Fibroblast of skin of left quadriceps (primary cell): Measurements from ENCODE around the gene XPNPEP2.

Source experiments
- DNase-seq, 2 experiments: peaks; one replicate each; pipeline ENCODE4 v3.0.0-alpha.2; 2013; ENCODE audit warnings: low read depth in 2 of 2

Gene XPNPEP2

DNA sequence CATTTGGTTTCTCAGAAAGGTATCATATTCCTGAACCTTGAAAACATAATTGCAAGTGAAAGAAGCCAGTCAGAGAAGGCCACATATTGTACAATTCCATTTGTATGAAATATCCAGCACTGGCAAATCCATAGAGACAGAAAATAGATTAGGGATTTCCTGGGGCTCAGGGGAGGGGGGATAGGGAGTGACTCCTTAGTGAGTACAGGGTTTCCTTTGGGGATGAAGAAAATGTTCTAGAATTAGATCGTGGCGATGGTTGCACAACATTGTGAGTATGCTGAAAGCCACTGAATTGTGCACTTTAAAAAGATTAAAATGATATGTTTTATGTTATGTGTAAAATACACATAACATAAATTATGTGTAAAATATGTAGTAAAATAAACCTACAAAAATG lies 10.3 kb downstream of the XPNPEP2 start:
- peak in 1 of 2 experiments; percentile 12 for DNase-seq

DNA sequence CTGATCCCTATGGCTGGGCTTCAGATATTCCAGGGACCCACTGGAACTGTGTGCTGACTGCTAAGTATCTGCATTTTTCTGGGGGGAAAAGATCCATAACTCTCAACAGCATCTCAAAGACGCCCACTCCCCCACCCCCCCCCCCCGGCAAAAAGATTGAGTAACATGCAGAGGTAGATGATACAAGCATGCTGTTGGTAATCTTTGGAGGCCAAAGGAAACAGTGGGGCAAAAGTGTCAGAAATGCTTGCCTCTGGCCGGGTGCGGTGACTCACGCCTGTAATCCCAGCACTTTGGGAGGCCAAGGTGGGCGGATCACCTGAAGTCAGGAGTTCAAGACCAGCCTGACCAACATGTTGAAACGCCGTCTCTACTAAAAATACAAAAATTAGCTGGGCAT lies 12.2 kb downstream of the XPNPEP2 start:
- DNase-seq, result no peak

DNA sequence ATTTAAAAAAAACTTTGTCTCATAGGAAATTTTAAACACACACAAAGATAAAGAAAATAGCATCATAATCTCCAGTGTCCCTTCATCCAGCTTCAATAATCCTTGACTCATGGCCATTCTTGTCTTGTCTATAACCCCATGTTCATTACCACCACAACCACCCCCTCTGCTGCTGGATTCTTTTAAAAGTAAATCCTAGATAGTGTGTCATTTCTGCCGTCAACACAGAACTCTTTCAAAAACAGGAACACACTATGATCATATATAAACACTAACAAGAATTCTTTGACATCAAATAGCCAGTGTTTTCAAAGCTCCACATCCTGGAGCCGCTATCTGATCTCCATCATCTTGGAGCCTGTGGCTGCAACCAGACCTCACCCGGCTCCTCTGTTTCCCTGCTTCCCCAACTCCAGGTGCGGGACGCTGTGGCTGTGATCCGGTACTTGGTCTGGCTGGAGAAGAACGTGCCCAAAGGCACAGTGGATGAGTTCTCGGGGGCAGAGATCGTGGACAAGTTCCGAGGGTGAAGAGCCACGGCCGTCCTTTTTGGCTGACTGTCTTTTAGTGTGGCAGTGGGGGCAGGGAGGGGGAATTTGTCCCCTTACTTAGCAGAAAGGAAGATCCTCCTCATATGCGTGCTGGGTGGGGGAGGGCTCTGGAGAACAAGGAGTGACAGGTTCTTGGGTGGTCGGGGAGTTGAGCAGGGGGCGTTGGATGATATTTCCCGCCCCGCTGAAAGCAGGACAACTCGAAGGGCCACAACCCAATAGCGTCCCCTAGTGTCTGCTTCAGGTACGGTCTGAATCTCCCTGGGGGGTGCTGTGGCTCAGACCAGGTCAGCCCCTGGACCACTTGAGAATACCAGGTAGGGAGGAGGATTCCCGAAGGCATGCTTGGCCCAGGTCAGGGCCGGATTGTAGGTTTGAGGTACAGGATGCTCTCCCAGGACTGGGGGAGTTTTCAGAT lies 15.6 kb downstream of the XPNPEP2 start:
- no peak for DNase-seq

DNA sequence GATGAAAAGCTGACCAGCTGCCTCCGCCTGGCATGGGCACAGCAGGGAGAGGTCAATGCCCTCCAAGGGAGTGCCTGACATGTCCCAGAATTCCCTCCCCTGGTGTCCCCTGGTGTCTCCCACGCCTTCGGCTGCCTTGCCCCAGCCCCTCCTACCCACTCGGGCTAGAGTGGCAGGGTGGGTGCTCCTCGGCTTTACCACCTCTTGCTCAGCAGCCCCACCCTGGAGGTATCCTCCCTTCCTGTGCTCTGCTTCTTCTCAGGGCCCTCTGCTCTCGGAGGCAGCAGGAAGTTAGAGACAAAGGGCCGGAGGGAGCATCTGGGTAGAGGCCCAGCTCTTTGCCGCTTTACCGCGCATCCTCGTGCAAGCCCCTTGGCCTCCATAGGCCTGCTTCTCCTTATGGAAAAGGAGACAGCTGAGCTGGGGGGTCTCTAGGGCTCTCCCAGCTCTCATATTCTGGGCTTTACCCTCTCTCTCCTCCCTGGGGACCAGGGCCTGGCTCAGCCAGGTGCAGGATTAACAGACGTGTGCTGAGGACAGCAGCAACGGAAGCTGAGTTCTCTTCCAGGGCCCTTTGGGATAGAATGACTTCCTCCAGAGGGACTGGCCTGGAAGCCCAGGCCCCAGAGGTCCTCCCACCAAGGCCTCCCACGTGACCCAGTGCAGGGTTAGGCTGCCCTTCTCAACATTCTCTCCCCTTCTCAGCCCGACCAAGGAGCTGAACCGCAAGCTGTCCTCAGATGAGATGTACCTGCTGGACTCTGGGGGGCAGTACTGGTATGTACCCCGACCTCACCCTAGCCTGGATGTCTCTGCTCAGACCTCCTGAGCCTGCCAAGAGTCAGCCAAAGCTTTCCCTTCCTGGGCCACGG lies 17.2 kb downstream of the XPNPEP2 start:
- no peak for DNase-seq

DNA sequence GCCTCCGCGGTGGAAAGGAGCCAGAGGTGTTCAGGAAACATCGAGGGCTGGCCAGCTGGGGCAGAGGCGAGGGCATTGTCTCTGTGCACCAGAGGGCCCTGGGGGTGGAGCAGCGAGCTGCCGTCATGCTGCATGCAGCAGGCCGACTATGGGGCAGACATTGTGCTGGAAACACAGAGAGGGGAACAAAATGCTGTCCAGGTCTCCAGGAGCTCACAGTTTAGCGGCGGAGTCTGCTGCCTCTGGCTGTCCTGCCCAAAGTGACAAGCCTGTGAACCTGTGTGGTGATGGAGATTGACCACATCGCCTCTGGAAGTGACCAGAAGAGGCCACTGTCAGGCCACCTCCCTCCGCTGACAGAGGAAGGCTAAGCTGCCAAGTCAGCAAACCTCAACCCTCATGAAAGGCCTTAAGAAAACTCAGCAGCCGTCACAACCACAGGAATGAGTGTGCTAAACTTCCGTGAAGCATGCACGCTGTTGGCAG lies 20.8 kb downstream of the XPNPEP2 start:
- DNase-seq, result peak; percentile 31 to 49

DNA sequence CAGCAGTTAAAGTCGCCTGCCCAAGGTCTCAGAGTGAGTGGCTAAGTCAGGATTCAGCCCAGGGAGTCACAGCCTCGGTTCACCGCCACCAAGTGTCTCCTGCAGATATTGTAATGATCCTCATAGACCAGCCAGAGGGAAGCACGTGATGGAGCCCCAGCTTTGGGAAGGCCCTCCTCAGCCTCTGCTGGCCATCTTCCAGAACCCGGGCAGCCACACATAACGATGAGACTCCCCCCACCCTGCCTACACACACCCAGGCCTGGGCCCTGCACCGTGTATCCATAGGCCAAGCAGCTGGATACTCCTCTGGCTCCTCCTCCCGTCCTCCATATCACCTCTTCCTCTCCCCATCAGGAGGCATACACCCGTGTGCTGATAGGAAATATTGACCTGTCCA lies 21.4 kb downstream of the XPNPEP2 start:
- no peak for DNase-seq

DNA sequence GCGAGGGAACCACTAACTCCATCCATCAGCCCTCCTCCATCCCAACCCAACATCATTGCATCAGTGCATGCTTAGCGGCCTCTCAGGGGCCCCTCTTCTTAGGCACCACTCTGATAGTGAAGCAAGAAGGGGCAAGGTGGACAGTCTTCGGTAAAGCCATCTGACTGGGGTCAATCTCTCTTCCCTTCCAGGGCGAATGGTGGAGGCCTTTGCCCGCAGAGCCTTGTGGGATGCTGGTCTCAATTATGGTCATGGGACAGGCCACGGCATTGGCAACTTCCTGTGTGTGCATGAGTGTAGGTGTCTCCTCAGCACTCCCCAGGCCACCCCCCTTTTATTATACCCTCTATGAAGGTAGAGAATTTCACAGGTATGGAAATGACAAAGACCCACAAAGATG lies 22.2 kb downstream of the XPNPEP2 start:
- no peak for DNase-seq

DNA sequence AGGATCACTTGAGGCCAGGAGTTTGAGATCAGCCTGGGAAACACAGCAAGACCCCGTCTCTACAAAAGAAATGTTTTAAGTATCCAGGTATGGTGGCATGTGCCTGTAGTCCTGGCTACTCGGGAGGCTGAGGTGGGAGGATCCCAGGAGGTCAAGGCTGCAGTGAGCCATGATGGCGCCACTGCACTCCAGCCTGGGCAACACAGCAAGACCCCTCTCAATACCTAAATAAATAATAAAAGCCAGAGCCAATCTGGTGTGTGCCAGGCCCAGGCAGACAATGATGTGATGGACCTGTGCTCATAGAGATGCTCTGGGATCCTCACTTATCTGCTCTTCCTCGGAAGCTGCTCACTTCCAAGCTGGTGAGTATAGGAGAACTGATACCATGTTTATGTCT lies 22.8 kb downstream of the XPNPEP2 start:
- DNase-seq, result no peak

DNA sequence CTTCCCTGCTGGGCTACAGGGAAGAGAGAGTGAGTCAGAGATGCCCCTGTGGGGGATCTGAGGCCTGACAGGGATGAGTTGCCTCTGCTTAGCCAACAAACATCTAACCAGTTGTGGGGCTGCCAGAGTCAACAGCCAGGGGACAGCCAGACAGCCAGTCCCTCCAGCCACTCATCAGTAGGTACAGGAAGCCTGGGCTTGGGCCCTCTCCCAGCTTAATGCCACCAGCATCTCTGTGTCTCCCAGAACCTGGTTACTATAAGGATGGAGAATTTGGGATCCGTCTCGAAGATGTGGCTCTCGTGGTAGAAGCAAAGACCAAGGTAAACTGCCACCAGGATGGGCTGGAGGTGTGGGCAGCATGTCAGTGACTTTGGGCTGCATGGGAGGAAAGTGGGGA lies 23.7 kb downstream of the XPNPEP2 start:
- no peak for DNase-seq

DNA sequence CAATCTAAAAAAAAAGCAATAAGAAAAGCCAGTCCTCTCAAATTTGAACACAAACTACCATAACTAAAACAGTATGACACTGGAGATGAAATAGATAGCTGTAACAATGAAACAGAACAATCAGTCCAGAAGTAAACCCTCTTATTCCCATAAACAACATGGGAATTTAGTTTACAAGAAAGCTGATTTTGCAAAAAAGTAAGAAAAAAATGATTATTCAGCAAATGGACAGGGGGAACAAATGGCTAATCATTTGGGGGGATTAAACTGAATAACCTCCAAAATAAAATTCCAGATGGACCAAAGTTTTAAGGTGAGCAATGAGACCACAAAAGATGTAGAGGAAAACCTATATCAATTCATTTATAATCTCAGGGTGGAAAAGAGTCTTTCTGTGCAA lies 24.9 kb downstream of the XPNPEP2 start:
- DNase-seq, result no peak

DNA sequence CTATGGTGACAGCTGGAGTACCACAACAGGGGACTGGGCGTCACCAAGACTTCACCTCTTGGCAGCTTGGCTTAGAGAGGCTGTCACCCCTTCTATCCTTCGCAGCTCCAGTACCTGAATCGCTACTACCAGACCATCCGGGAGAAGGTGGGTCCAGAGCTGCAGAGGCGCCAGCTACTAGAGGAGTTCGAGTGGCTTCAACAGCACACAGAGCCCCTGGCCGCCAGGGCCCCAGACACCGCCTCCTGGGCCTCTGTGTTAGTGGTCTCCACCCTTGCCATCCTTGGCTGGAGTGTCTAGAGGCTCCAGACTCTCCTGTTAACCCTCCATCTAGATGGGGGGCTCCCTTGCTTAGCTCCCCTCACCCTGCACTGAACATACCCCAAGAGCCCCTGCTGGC lies 29.4 kb downstream of the XPNPEP2 start:
- DNase-seq, result no peak

DNA sequence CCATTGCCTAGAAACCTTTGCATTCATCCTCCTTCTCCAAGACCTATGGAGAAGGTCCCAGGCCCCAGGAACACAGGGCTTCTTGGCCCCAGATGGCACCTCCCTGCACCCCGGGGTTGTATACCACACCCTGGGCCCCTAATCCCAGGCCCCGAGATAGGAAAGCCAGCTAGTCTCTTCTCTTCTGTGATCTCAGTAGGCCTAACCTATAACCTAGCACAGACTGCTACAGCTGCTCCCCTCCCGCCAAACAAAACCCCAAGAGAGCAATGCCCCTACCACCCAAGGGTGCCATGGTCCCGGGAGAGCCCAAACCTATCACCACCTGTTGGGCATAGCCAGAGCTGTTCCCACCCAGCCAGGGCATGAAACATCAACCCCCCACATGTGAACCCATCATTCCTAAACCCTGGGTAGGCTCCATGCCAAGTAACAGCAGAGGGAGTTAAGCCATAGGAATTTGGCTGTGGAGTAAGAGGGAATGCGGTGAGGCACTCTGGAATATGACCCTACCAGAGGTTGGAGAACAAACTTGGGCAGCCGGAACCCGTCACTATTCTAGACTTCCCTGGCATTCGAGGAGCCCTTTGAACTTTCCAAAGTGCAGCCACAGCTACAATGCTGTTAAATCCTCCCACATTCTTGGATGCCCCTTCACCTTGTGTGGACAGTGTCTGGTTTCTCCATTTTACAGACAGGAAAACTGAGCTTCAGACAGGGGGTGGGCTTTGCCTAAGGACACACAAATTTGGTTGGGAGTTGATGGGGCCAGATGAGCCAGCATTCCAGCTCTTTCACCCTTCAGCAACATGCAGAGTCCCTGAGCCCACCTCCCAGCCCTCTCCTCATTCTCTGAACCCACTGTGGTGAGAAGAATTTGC lies 30.0 kb downstream of the XPNPEP2 start:
- DNase-seq, result peak in 1 of 2 experiments; percentile 3

DNA sequence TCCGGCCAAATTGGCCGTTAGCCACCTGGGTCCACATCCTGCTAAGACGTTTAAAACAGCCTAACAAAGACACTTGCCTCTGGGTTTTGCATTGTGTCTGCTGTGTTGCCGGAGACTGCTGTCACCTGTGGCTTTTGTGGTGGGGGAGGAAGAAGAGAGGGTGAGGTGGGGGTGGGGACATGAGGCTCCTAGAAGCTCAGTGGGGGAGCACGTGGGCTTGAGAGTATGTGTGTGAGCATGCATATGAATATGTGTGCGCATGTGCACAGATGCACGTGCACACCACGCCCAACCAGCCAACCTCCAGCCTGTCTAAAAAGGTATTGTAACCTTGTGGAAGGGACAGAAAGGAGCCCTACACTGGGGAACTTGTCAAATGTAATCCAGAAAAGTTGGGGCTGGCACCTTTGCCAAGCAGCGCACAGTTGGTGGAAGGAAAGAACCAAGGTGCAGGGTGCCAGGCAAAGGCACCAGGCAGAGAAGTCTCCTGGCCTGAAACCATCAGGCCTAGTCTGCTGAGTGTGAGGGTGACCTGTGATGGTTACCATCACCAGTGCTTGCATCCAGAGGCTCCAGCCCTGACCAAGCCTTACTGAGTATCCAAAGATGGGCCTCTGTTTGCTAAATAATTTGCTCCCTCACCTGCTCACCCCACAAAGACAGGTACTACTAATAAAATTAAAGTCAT lies 30.8 kb downstream of the XPNPEP2 start:
- DNase-seq, result no peak

DNA sequence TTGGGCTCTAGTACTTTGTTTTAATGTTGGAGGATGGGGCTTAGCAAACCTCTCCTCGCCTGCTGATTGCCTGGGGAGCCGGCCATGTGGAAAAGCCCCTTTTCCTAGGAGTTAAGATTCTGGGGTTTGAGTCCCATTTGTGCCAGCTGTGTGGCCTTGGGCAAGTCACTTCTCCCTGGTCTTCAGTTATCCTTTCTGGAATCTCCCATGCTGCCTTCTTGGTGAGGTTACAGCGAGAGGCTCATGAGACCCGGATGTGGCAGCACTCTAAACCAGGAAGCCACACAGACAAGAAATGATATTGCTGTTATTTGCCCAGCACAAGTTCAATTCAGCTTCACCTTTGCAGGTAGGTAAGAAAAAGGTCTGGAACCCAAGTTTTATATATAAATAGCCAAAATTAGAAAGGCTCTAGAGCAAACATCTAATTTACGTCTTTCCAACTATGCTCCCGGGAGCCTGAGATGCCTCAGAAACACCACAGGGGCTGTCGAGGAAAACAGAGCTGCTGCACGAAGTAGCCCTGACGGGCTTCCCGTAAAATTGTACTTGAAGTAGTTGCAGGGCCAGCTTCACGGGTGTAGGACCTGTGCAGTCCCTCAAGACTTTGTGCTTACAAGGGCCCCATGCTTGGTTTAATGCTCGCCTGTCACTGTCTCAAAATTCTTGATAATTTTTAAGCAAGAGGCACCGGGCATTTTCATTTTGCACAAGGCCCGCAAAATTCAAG lies 32.7 kb downstream of the XPNPEP2 start:
- DNase-seq, result no peak

DNA sequence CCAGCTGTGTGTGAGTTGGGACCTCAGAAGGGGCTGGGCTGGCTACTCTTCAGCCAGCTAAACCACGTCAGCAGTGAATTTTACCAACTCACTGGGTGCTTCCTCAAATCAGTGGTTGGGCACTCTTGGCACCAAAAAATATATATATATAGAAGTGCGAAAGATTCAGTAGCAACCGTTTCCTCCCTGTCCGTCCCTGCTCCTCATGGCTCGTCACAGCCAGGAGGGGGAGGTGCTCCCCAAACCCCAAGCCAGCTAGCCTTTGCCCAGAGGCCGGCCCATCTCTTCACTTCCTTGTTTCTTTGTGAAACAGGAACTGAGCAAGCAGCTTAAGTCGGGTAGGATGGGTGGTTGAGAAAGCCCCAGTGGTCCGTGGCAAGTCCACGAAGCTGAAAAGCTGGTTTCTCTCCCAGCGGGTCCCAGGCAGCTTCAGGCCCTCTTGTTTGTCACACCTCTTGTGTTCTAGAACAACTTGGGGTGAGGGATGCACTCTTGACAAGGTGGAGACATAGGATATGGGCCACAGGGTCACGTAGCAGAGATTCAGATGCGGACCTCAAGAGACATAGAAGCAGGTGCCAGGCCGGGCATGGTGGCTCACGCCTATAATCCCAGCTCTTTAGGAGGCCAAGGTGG lies 34.1 kb downstream of the XPNPEP2 start:
- DNase-seq, result no peak

DNA sequence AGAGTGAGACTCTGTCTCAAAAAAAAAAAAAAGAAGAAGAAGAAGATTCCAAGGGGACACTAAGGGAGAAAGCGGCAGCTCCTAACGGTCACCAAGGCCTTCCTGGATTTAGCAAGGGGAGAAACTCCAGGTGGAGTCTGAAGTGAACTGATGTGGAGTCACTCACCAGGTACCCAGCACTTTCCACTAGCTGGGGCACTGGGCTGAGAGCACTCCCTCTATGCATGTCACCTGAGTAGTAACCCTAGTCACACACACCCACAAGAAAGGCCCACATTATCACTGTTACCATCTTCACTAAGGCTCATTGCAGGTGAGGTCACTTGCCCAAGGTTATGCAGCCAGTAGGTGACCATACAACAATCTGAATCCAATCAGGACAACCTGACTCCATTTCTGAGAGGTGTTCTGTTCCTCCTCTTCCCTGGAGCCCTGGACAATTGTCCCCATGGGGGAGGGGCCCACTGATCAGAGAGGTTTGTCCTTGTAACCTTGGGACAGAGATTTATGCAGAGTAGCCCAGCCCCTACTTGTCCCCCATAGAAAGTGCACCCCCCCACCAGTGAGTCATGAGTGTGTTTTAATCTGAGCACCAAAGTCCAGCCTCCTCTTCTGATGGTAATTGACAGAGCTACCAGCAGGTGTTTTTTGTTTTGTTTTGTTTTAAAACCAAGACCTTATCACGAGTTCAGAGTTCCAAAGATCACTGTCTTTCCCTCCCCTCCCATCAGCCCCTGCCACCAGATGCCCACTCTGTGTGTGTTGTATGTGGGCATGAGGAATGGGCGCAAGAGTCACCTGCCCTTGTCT lies 35.1 kb downstream of the XPNPEP2 start:
- no peak for DNase-seq

DNA sequence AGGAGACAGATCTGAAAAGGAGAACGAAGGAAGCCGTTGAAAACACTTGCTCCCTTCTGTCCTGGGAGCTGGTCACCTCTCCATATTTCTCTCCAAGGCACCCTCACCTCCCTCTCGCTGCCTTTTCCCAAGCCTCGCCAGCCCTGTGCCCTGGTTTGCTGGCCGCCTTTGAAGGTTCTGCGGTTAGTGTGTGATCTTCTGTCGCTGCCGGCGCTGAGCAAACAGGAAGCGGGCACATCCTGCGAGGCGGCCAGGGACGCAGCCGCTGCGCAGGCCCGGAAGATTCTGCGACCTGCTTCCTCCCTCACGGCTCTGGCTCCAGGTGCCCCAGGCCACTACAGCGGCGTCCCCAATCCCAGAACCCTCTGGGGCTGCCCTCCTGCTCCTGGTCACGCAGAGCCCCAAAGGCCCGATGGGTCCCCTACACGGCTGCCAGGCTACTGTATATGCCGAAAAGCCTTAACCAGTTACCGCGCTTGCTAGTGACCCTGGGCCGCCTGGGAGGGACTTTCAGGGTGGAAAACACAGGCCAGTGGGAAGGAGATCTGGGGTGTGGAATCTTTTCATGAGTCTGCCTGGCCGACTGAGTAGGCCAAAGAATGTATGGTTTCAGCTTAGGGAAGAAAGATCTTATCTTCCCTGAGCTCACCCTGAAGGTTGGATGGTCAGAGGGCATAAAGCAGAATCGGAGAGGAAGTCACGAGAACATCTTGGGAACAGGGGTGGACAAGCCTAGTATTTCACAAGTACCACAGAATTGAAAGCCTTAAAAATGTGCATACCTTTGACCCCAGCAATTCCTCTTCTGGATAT lies 38.6 kb downstream of the XPNPEP2 start:
- DNase-seq, result no peak

DNA sequence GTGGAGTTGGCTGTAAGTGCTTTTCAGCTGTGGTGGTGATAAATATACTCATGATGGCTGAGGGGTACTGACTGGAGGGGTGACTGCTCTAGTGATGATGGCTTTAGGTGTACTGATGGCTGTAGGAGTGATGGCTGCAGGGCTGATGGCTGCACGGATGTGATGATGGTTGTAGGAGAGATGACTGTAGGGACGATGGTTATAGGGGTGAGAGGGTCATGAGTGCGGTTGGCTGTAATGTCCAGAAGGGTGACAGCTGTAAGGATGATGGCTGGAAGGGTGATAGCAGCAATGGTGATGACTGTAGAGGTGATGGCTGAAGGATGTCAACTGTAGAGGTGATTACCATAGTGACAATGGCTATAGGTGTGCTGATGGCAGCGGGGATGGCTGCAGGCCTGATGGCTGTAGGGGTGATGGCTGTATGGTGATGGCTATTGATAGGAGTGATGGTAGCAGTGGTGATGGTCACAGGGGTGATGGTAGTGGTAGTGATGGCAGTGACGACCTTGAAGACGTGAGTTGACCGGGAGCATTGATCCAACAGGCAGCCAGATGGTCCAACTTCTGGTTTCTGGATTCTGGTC lies 40.4 kb downstream of the XPNPEP2 start:
- DNase-seq, result no peak
